Transverse colon (tissue), 4 donors: ENCODE data around the gene SLC26A9.

Experiments used
- POLR2A ChIP-seq: fragments of 450-650 bp; IDR thresholded peaks from one replicate; pipeline ENCODE4 v1.6.1; 2016; ENCODE audit warnings: antibody characterized with exemption, mild to moderate bottlenecking, moderate library complexity
- POLR2AphosphoS5 ChIP-seq, 3 donors: sonication (generic); formaldehyde crosslinking; IDR thresholded peaks; one replicate each; pipeline ENCODE4 v1.6.1; 2016; ENCODE audit warnings: antibody characterized with exemption in 3 of 3
- TF ChIP-seq, protein P1 (sequence below), 5 experiments: fragments of 200-600 bp in 3 of 5; fragments of 450-650 bp in 2 of 5; sonication (generic) in 3 of 5; IDR thresholded peaks; 1 replicate in 2 of 5; 2 replicates in 3 of 5; pipeline ENCODE4 v1.5.1; 2016 to 2017; ENCODE audit warnings: antibody characterized with exemption in 5 of 5, inconsistent platforms in 3 of 5, mild to moderate bottlenecking in 2 of 5, moderate library complexity in 1 of 5

DNA sequence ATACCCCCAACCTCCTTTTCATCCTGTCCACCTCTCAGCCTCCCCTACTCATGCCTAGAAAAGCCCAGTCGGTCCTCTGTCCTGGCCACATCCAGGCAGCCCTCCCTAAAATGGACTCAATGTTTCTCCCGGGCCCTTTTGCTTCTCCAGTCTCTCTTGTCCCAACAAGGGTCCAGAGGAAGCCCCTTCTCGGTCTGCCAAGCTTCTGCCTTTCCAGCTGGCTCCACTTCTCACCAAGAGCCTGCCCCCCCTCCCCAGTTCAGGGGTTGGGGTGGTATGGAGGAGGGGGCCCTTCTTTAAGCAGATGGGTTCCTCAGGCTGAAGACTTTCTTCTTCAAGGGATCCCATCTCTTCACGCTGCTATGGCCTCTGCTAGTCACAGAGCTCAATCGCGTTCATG, 36.0 kb upstream of the SLC26A9 start:
- TF ChIP-seq, protein P1, sequence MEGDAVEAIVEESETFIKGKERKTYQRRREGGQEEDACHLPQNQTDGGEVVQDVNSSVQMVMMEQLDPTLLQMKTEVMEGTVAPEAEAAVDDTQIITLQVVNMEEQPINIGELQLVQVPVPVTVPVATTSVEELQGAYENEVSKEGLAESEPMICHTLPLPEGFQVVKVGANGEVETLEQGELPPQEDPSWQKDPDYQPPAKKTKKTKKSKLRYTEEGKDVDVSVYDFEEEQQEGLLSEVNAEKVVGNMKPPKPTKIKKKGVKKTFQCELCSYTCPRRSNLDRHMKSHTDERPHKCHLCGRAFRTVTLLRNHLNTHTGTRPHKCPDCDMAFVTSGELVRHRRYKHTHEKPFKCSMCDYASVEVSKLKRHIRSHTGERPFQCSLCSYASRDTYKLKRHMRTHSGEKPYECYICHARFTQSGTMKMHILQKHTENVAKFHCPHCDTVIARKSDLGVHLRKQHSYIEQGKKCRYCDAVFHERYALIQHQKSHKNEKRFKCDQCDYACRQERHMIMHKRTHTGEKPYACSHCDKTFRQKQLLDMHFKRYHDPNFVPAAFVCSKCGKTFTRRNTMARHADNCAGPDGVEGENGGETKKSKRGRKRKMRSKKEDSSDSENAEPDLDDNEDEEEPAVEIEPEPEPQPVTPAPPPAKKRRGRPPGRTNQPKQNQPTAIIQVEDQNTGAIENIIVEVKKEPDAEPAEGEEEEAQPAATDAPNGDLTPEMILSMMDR (IDR thresholded peaks at IDR 0.05) = no peak
- TF ChIP-seq POLR2A (no peak), POLR2AphosphoS5 (IDR thresholded peaks at IDR 0.05) (no peak)
